Endothelial cell of umbilical vein (primary cell): ENCODE data around the gene HENMT1.

ENCODE experiments used
- GATA2 ChIP-seq: IDR thresholded peaks from 2 replicates; pipeline ENCODE4 v1.7.0; 2011; ENCODE audit warnings: low read depth, mild to moderate bottlenecking, moderate library complexity, mixed read lengths, low read length; ENCODE audit not compliant: insufficient read length, insufficient read depth
- POLR2A ChIP-seq: IDR thresholded peaks from 2 replicates; pipeline ENCODE4 v1.6.1; 2012; ENCODE audit warnings: low read depth, mild to moderate bottlenecking, control low read depth, low read length
- POLR2AphosphoS5 ChIP-seq: IDR thresholded peaks from 2 replicates; pipeline ENCODE4 v1.6.1; 2012; ENCODE audit warnings: low read depth, mild to moderate bottlenecking, control low read depth, low read length, moderate library complexity; ENCODE audit not compliant: insufficient read depth
- TF ChIP-seq, protein P1 (sequence below), 2 donors: IDR thresholded peaks; 1 replicate in 1 of 2; 2 replicates in 1 of 2; pipeline ENCODE4 v1.5.1; 2011; ENCODE audit warnings: low read length in 2 of 2, mild to moderate bottlenecking in 2 of 2, moderate library complexity in 2 of 2, control low read depth in 1 of 2, inconsistent platforms in 1 of 2, low read depth in 1 of 2; ENCODE audit not compliant: insufficient read depth in 1 of 2; ENCODE audit errors: extremely low read depth in 1 of 2

DNA sequence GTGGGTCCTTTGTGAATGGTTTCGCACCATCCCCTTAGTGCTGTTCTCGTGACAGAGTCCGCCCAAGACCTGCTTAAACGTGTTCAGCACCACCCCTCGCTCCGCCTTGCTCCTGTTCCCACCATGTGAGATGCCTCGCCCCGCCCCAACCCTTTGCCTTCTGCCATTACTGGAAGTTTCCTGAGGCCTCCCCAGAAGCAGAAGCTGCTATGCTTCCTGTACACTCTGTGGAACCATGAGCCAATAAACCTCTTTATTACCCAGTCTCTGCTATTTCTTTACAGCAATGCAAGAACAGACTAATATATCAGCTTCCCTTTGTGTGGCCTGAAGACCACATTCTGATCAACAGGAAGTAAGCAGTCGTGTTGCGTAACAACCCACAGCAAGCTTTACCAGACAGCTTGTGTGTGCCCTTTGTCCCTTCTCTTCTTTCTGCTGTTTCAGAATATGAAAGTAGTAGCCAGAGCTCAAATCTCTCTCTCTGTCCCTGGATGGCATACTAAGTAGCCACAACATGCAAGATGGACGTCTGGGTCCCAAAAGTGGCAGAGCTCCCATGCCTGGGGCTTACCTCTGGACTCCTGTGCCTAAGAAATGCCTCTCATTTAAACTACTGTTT is 14.1 kb downstream of the HENMT1 start:
- TF ChIP-seq, protein P1, sequence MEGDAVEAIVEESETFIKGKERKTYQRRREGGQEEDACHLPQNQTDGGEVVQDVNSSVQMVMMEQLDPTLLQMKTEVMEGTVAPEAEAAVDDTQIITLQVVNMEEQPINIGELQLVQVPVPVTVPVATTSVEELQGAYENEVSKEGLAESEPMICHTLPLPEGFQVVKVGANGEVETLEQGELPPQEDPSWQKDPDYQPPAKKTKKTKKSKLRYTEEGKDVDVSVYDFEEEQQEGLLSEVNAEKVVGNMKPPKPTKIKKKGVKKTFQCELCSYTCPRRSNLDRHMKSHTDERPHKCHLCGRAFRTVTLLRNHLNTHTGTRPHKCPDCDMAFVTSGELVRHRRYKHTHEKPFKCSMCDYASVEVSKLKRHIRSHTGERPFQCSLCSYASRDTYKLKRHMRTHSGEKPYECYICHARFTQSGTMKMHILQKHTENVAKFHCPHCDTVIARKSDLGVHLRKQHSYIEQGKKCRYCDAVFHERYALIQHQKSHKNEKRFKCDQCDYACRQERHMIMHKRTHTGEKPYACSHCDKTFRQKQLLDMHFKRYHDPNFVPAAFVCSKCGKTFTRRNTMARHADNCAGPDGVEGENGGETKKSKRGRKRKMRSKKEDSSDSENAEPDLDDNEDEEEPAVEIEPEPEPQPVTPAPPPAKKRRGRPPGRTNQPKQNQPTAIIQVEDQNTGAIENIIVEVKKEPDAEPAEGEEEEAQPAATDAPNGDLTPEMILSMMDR (IDR thresholded peaks at IDR 0.05; ENCODE audit: extremely low read depth in 1 of 2, insufficient read depth in 1 of 2, low read depth in 1 of 2, low read length in 2 of 2): no peak
- TF ChIP-seq POLR2A (no peak), GATA2 (no peak), POLR2AphosphoS5 (no peak)
